Keratinocyte (primary cell): Measurements from ENCODE around the gene POLDIP3.

Source experiments
- EZH2 ChIP-seq: IDR thresholded peaks from one replicate; pipeline ENCODE4 v1.6.1; 2012; ENCODE audit warnings: inconsistent platforms, mild to moderate bottlenecking, low read length, moderate library complexity
- TF ChIP-seq, protein P1 (sequence below), 3 experiments: IDR thresholded peaks in 1 of 3; conservative IDR thresholded peaks in 1 of 3; optimal IDR thresholded peaks in 1 of 3; 2 replicates in 2 of 3; 3 replicates in 1 of 3; pipeline versions ENCODE3 to v1.5.1; 2011; ENCODE audit warnings: low read length in 3 of 3, mild to moderate bottlenecking in 3 of 3, moderate library complexity in 2 of 3, control low read depth in 1 of 3, inconsistent platforms in 1 of 3; ENCODE audit not compliant: insufficient read depth in 2 of 3; ENCODE audit errors: extremely low read depth in 1 of 3

- TF ChIP-seq, protein P1, sequence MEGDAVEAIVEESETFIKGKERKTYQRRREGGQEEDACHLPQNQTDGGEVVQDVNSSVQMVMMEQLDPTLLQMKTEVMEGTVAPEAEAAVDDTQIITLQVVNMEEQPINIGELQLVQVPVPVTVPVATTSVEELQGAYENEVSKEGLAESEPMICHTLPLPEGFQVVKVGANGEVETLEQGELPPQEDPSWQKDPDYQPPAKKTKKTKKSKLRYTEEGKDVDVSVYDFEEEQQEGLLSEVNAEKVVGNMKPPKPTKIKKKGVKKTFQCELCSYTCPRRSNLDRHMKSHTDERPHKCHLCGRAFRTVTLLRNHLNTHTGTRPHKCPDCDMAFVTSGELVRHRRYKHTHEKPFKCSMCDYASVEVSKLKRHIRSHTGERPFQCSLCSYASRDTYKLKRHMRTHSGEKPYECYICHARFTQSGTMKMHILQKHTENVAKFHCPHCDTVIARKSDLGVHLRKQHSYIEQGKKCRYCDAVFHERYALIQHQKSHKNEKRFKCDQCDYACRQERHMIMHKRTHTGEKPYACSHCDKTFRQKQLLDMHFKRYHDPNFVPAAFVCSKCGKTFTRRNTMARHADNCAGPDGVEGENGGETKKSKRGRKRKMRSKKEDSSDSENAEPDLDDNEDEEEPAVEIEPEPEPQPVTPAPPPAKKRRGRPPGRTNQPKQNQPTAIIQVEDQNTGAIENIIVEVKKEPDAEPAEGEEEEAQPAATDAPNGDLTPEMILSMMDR (optimal IDR thresholded peaks at IDR 0.05 in 1 of 3, IDR thresholded peaks at IDR 0.05 in 1 of 3, conservative IDR thresholded peaks at IDR 0.05 in 1 of 3; ENCODE audit: extremely low read depth in 1 of 3, insufficient read depth in 2 of 3, low read length in 3 of 3), result no peak
- no peak for TF ChIP-seq EZH2
Observed at GRCh38 chr22:42547562-42547961, 67.1 kb downstream of the POLDIP3 start.
